GM19372 (cell line): ENCODE data around the gene RRAGC.
"Not testable (repeated sequence)": the region's sequence is repeated elsewhere in the genome, so short reads cannot be mapped to it uniquely, and the experiment has no call there.

Experiments
- ATAC-seq: cut with Tn5 transposase; IDR thresholded peaks from one replicate; pipeline ENCODE4 v1.9.1; 2021; ENCODE audit warnings: mild to moderate bottlenecking, low read depth, moderate library complexity; ENCODE audit not compliant: unreplicated experiment

The RRAGC gene

GRCh38 chr1:38858833-38859560 is 575 bp downstream of the RRAGC start:
- ATAC-seq, result peak; percentile 20

DNA sequence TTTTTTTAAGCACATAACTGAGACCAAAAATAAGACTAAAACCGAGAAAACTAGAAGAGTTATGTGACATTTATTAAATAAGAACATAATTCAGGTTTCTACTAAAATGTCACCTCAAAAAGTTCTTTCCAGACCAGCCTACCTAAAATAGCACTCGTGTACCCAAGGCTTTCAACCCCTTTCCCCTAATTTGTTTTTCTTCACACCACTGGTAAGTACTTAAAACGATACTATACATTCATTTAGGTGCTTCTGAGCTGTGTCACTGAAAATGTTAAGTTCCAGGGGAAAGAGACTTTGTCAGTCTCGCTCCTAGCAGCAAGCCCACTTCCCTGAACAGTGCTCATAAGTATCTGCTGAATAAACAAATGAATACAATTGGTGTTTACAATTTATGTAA is 6.8 kb downstream of the RRAGC start:
- no peak for ATAC-seq

- no peak for ATAC-seq
Measured at GRCh38 chr1:38848071-38848470, 11.5 kb downstream of the RRAGC start.

GRCh38 chr1:38846210-38846609 is 13.4 kb downstream of the RRAGC start:
- no peak for ATAC-seq

- not testable (repeated sequence) for ATAC-seq
Measured at GRCh38 chr1:38845088-38845487, 14.5 kb downstream of the RRAGC start.

DNA sequence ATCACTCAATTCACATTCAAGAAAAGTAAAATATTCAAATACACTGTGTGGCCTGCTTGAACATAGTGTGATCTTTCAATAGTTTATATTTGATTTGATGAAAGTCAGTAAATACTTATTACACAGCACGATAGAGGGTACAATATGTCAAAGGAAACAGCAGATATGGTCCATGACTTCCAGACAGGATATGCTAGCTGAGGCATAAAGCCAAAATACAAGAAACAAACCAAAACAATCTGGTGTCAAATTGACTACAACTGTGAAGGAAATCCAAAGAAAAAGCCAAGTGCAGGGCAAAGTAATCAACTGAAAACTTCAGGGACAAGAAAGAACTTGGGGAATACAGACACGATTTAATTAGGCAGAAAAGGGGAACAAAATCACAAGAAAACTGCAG is 19.3 kb downstream of the RRAGC start:
- no peak for ATAC-seq

DNA sequence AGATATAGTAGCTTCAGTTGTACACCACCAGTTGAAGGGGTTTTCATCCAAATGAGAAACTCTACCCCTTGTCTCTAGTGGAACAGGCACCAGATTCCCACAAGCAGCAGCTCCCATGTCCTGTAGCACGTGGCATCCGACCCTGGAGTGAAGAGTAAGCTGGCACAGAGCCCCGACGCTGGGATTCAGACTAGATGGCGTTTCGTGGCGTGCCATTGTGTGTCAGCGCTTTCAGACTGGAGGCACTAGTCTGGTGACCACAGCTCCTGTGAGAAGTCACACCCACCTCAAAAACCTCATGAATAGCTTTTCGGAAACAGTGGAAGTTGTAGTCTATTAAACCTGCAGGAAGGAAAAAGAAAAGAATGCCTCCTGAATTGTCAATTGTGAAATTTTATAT is 20.2 kb downstream of the RRAGC start:
- ATAC-seq, result no peak

- ATAC-seq, result not testable (repeated sequence)
Measured at GRCh38 chr1:38836316-38836715, 23.3 kb downstream of the RRAGC start.

- peak; percentile 65 for ATAC-seq
Measured at GRCh38 chr1:38834937-38835827, 24.4 kb downstream of the RRAGC start.

DNA sequence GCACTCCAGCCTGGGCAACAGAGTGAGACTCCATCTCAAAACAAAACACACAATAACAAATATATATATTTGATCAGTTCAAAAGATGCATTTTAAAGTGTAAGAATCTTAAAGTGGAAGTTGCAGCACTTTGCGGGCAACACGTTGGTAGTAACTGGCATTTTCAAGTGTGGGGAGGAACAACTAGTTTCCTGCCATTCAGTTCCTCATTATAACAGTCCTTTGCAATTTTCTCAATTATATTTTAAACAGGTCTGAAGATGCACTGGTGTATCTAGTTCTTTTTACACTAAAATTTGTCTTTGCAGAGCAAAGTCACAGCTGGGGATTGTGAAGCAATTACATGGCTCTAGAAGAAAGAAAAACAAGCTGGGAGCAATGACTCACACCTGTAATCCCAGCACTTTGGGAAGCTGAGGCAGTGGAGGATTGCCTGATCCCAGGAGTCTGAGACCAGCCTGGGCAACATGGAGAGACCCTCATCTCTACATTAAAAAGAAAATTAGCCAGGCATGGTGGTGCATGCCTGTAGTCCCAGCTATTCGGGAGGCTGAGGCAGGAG is 25.3 kb downstream of the RRAGC start:
- ATAC-seq, result no peak

- no peak for ATAC-seq
Measured at GRCh38 chr1:38833146-38833545, 26.4 kb downstream of the RRAGC start.

DNA sequence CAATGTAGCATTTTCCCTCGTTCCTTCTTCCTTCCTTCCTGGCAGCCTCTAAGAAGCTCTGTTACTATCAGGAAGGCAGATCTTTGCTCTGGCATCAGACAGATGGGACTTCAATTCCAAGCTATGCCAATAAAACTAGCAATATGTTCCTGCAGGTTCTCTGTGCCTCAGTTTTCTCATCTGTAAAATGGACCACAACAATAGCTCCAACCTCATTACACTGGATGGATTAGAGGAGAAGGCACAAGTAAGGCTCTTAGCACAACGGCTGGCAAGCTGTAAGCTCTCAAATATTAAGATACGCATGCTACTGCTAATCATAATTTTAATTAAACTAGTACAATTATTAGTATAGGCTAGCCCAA is 27.2 kb downstream of the RRAGC start:
- no peak for ATAC-seq

DNA sequence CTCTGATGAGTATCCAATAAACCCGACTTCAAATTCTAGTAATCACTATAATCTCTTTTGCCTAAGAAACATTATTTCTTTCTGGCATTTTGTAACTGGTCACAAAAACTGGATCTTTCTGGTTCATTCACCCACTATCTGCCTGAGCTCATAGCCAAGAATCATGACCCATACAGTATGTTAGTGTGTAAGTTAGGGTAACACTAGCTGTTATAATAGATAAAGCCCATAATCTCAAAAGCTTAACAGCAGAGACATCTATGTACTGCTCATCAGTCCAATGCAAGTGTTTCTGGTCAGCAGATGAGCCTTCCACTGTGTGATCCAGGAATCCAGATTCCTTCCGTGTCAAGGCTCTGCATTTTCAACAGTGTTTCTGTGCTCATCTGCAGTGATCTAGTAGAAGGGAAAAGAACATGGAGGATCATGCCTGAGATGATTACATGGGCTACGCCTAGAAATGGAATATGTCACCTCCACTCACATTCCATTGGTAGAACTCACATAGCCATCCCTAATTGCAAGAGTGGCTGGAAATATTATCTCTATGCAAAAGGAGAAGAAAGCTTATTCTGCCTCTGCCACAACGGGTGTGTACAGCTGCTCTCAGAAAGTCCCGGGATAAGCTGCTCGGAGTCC is 27.7 kb downstream of the RRAGC start:
- no peak for ATAC-seq

- no peak for ATAC-seq
Measured at GRCh38 chr1:38829368-38829767, 30.2 kb downstream of the RRAGC start.

DNA sequence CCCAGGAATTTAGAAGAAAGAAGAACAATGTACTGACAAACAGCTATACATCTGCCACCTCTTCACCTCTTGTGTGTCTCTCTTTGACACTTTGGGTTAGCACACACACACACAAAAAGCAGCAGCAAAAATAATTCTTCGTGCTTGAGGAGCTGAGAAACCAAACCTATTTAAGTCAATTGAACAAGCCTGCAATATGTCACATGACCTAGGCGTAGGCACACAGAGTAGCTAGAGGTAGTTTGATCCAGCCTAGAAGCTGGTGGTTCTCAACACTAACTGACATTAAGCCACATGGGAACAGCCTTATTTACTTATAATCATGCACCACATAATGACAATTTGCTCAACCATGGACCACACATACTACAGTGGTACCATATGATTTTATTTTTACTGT is 32.3 kb downstream of the RRAGC start:
- no peak for ATAC-seq

- no peak for ATAC-seq
Measured at GRCh38 chr1:38826886-38827285, 32.7 kb downstream of the RRAGC start.

DNA sequence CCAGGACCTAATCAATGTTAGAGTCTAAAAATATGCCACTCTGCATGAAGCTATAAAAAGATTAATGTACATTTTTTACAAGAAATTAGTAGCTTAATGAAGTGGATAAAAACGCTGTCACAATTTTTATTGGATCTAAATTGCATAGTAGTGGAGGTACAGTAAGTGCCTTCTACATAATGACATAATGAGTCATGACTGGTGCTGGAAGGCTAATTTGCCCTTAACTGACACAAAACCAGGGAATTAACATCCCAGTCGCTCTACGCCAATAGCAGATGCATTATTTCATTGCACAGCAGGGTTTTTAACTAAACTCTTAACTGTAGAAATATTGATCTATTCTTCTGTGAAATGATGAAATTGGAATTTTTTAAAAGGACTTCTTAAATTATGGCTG is 33.3 kb downstream of the RRAGC start:
- no peak for ATAC-seq

- no peak for ATAC-seq
Measured at GRCh38 chr1:38820860-38821259, 38.7 kb downstream of the RRAGC start.

DNA sequence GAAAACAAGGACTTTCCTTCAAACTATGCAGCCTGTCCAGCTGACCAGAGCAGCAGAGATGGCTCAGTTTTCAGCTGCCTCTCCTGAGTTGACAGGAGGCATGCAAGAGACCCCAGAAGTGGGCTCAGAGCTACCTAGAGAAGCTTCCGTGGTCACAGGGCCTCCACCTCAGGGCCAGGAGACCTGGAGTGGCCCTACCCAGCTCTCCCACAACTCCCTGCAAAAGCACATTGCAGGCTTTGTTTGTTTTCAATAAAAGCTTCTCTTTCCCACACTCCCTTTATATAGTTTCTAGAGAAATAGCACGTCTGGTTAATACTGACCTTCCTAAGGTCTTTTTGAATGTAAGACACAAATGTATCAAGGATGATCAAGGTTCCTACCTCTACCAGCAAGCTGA is 40.1 kb downstream of the RRAGC start:
- no peak for ATAC-seq

DNA sequence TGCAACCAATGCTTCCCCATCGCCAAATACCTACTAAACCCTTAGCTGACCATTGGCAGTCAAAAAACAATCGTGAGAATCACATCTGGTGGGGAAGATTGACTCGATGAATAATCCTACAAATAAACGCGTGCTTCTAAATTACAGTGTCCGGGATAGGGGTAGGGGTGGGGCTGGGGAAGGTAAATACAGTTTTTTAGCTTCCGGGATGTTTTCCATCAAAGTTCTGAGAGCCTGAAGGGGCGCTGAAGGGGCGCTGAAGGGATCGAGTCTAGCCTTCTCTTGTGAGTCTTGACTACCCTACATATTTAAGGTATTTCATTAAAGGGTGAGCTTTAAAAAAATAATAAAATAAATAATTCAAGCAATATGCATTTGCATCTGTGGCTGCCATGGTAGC is 40.5 kb downstream of the RRAGC start:
- ATAC-seq, result no peak
